HG03066 (cell line): Measurements from ENCODE around the gene FSIP1.

ENCODE experiments used
- ATAC-seq: cut with Tn5 transposase; IDR thresholded peaks from one replicate; pipeline ENCODE4 v1.9.1; 2021; ENCODE audit warnings: low read depth; ENCODE audit not compliant: unreplicated experiment

FSIP1 gene

DNA sequence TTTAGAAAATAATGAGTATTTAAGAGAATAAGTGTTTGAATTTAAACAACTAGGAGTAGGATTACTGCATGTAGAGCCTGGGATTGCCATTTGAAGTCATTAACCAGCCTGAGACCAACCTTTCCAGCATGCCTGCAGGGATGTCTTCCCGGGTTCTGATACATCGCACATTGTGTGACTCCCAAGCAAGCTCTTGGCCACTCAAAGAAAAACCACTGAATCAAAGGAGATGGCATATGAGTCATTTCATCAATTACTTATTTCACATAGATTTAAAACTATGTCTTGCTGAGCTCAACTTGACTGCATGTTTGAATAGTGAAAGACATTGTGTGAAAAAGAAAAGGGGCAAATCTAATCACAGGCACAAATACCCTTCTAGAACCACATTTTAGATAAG is 216.8 kb downstream of the FSIP1 start:
- no peak for ATAC-seq

DNA sequence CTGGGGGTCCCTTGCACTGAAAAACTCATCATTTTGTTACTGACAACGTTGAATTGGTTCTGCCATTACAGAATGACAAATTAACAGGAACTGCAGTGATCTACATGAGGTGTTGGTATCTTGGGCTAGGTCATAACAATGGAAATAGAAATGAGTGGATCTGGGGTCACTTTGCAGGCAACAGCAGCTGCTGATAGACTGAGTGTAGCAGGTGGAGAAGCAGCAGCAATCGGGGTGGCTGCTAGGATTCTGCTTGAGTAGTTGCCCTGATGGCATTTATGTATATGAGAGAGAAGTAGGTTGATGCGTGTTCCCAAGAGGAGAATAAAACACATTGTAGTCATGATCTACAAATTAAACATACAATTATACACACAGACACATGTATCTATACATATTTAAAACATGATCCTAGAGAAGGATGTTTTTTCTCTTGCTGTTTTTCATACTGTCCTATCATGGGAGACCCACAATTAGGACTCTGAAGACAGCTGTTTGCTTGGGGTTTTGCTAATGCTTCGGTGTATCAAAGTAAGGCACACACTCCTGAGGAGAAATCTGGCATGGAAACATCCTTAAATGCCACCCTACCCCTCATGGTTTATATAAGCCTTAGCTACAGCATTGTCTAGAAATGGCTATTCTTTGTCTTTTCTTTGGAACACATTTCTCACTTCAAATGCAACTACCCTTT is 217.5 kb downstream of the FSIP1 start:
- ATAC-seq: no peak

DNA sequence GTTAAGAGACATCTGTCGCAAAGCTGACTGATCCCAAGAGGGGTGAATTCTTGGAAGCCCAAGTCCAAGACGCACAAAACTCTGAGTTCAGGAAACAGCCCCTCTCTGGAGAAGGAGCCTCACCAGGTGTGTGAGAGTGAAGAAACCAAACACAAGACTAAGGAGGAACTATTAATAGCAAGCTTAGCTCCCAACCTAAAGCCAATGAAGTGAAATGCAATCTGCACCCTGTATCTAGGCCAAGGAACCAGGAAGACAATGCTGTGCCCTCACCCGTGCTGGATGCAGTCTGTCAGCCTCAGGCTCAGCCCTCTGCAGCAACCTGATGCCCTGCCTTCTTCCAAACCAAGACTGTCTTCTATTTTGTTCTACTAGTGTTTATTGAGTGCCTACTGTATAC is 224.2 kb downstream of the FSIP1 start:
- ATAC-seq: no peak

DNA sequence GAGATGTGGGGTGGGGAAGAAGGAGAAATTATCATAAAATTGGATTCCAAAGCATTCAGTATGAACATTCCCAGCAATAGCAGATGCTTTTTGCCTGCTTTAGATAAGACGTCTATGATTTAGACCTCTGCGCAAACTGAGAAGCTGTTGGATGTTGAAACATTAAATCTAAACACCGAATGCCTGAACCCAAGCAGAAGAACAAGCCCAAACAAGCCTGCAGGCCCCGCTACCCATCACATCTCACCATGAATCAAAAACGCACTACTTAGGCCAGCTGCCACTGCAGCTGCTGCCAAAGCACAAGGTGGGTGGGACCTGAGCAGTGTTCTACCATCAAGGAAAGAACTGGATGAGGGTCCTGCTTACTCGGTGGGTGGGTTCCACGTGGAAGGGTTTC is 226.2 kb downstream of the FSIP1 start:
- no peak for ATAC-seq

DNA sequence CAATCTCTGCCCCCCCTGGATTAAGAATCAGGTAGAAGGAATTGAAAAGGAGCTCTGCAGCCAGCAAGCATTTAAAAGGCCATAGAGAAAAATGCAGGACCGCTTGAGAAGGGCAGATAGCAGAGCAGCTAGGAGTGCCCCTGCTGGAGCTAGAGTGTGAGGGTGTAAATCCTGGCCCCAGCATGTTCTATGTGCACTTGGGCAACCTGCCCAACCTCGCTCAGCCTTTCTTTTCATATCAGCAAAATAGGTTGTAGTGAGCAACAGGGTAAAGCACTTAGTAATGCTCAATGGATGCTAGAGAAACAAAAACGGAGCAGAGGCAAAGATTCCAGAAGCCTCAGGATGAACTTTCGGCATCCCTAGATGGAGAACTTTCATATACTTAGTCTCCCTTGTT is 226.8 kb downstream of the FSIP1 start:
- ATAC-seq: no peak

DNA sequence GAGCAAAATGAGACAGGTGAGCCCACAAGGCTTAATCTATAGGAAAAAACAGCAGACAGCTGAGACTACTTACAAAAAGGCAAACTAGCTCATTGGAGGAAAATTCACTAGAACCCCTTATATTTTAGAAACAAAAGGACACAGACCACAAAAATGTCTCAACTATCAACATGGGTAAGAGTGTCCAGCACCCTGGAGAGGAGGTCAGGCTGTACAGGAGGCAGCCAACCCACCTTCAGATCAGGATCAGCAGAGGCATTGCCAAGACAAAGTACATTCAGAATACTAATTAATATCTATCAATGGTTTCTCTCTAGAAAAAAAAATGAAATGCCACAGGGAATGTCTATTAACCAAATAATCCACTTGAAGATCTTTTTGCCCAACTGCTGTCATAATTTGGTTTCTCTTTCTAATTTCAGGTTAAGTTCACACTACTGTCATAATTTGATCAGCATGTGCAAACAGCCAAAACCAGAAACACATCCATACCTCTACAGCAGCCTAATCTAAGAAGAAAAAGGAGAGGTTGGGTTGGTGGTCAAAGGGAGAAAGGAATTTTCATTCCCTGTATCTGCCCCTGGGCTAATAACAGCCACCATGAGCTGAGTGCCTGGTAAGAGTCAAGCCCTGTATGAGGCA is 227.8 kb downstream of the FSIP1 start:
- ATAC-seq: no peak

DNA sequence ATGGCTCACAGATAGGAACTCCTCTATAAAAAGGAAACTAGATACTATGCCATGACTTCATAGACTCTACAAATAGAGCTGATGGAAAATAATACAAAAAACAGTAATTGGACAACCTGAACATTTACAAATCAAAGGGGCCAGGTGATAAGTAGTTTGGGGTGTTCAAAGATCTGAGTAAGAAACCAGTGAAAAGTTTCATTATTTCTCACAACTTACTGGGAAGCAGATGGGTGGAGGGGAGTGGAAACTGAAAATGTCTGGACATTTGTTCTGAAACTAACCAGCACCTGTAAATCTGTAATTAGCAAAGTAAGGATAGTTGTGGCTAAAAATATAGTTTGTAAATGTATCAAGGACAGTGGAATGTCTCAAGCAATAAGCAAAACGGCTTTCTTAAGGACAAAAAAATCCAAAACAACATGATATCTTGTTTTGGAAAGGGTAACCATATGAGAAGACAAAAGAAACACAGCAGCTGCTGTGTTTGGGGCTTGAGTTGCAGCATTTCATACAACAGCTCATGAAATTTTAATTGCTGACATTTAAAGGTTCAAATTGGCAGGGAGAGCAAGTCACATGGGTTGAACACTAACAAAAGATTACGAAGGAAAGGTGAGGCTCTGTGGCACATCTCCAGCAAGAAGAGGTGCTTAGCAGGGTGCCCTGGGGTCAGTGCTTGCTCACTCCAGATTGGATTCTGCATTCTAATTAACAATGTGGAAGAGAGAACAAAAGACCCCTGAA is 228.5 kb downstream of the FSIP1 start:
- no peak for ATAC-seq

DNA sequence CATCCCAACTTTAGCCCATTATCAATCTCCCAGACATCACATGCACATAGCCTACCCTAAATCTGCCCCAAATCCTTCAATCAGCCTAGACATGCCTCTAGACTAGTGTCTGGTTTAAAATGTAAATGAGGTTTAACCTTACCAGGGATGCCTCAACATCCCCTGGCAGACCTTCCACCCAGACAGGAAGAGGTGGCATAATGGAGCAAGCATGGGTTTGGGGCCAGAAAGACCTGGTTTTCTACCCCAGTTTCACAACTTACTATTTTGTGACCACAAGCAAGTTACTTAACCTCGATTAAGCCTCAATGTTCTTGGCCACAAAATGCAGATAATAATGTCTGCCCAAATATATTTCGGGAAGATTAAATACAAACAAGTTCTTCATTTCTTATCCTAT is 230.1 kb downstream of the FSIP1 start:
- no peak for ATAC-seq

DNA sequence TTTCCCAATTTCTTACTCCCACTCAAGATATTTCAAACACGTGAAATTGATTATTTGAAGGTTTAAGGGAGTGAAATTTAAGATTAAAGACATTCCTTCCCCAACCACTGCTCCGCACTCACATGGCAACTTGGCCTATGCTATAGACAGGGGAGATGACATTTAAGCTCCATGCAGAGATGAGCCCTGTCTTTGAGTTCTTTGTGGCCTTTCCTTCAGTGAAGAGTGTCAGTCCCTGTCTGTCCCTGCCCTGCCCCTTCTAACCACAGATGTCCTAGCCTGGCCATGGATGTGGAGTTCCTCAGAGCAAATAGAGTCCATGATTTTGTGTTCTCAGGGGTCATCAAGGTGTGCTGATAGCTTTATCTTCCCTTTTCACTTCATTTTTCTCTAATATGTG is 231.2 kb downstream of the FSIP1 start:
- ATAC-seq: no peak
